GM06990 (cell line): Measurements from ENCODE around the gene ALDH1L1.

Source experiments
- DNase-seq: peaks from one replicate; pipeline ENCODE4 v3.0.0-alpha.2; 2011; ENCODE audit not compliant: insufficient read length; ENCODE audit errors: extremely low read depth
- H3K27me3 ChIP-seq: replicated peaks from 2 replicates; pipeline ENCODE4 v1.6.0; 2011; ENCODE audit warnings: low read length; ENCODE audit not compliant: control insufficient read depth, insufficient read depth
- H3K36me3 ChIP-seq: 2 replicates; pipeline ENCODE4 v1.5.1; 2011; ENCODE audit warnings: low read length; ENCODE audit not compliant: control insufficient read depth, insufficient read depth
- H3K4me3 ChIP-seq: replicated peaks from 2 replicates; pipeline ENCODE4 v1.5.1; 2011; ENCODE audit warnings: low read depth, mild to moderate bottlenecking, control low read depth, low read length
- CTCF ChIP-seq: IDR thresholded peaks from 2 replicates; pipeline ENCODE4 v1.5.1; 2011; ENCODE audit warnings: low read length, control low read depth, mild to moderate bottlenecking, inconsistent platforms; ENCODE audit not compliant: insufficient read depth, poor library complexity, severe bottlenecking

ALDH1L1 gene

GRCh38 chr3:126113733-126114442, 66.5 kb downstream of the ALDH1L1 start:
- H3K27me3 ChIP-seq = no peaks in the 10 kb centered on the region; the same call in 1 of the 2 replicates
- no peak for DNase-seq
- H3K4me3 ChIP-seq = no peak overlapping the region
- no peaks in the 10 kb centered on the region for H3K36me3 ChIP-seq
- peak; percentile 51 for TF ChIP-seq CTCF

GRCh38 chr3:126113238-126113555, 67.2 kb downstream of the ALDH1L1 start:
- DNase-seq = no peak
- no peaks in the 10 kb centered on the region; the same call in 1 of the 2 replicates for H3K27me3 ChIP-seq
- H3K36me3 ChIP-seq = no peaks in the 10 kb centered on the region
- H3K4me3 ChIP-seq = no peak overlapping the region
- no peak for TF ChIP-seq CTCF

- DNase-seq = no peak
Measured at GRCh38 chr3:126112531-126113237, 67.7 kb downstream of the ALDH1L1 start.

GRCh38 chr3:126111566-126112475, 68.6 kb downstream of the ALDH1L1 start:
- no peak for DNase-seq
- Histone ChIP-seq H3K27me3 (no peaks in the 10 kb centered on the region; the same call in 1 of the 2 replicates), H3K36me3 (no peaks in the 10 kb centered on the region), H3K4me3 (no peak overlapping the region)
- TF ChIP-seq CTCF = no peak

More at GRCh38 chr3:126112531-126113237, 67.7 kb downstream of the ALDH1L1 start:
- Histone ChIP-seq H3K4me3 (no peak overlapping the region), H3K27me3 (no peaks in the 10 kb centered on the region; the same call in 1 of the 2 replicates), H3K36me3 (no peaks in the 10 kb centered on the region)
- no peak for TF ChIP-seq CTCF

- TF ChIP-seq CTCF = no peak
- H3K27me3 ChIP-seq = no peaks in the 10 kb centered on the region; the same call in 1 of the 2 replicates
- no peak for DNase-seq
- H3K36me3 ChIP-seq = no peaks in the 10 kb centered on the region
- no peak overlapping the region for H3K4me3 ChIP-seq
Measured at GRCh38 chr3:126111126-126111551, 69.2 kb downstream of the ALDH1L1 start.
